PC-9 (cell line): ENCODE data around the gene ARHGEF40.

Experiments
- EZH2 ChIP-seq: fragments of 200-600 bp; sonication (generic); IDR thresholded peaks from 2 replicates; pipeline ENCODE4 v1.8.0; 2017; ENCODE audit warnings: antibody characterized with exemption, low read depth
- TF ChIP-seq, protein P1 (sequence below): fragments of 200-600 bp; sonication (generic); conservative IDR thresholded peaks from 2 replicates; pipeline ENCODE4 v1.6.1; 2017; ENCODE audit warnings: mixed run types, antibody characterized with exemption, mild to moderate bottlenecking, moderate library complexity

DNA sequence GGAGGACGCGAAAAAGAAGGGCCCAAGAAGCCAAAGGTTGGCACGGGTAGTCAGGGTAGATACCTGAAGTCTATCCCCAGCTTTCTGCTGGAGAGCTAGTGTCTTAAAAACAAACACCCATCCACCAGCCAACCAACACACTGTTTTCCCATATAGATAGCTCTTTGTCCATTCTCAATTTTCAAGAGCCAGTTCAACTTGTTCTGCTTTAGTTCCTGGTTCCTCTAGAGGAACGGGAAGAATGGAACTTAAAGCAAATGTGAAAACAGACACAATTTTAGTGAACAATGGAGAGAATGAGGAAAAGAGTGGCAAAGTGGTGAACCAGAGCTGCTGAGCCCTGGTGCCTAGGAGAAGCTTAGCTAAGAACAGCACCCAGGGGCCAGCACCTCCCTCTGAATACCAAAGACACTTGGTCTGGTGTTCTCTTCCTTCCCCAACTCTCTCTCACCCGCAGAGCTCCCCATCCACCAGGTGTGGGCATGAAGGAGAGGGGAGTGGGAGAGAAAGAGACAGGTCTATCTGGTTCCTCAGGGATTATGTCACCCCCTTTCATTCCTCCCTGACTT, 49.0 kb upstream of the ARHGEF40 start:
- TF ChIP-seq, protein P1, sequence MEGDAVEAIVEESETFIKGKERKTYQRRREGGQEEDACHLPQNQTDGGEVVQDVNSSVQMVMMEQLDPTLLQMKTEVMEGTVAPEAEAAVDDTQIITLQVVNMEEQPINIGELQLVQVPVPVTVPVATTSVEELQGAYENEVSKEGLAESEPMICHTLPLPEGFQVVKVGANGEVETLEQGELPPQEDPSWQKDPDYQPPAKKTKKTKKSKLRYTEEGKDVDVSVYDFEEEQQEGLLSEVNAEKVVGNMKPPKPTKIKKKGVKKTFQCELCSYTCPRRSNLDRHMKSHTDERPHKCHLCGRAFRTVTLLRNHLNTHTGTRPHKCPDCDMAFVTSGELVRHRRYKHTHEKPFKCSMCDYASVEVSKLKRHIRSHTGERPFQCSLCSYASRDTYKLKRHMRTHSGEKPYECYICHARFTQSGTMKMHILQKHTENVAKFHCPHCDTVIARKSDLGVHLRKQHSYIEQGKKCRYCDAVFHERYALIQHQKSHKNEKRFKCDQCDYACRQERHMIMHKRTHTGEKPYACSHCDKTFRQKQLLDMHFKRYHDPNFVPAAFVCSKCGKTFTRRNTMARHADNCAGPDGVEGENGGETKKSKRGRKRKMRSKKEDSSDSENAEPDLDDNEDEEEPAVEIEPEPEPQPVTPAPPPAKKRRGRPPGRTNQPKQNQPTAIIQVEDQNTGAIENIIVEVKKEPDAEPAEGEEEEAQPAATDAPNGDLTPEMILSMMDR = no peak
- TF ChIP-seq EZH2 = no peak
